ENCODE results near the gene SPATA21.

- no peak for TF ChIP-seq FOSB (CRISPR knock-in tag; IDR thresholded peaks at IDR 0.05)
- TF ChIP-seq EP300 (IDR thresholded peaks at IDR 0.05): no peak
- no peak for TF ChIP-seq CTCF (IDR thresholded peaks at IDR 0.05)
- no peak for TF ChIP-seq POLR2A (IDR thresholded peaks at IDR 0.05; ENCODE audit: low read length)
- TF ChIP-seq USF2 (IDR thresholded peaks at IDR 0.05): no peak
- no peak for TF ChIP-seq EHF (CRISPR knock-in tag; IDR thresholded peaks at IDR 0.05)
Observed at GRCh38 chr1:16436946-16437474, at the start of gene SPATA21.
